CMK (cell line): ENCODE results near the gene C19orf81.

Experiments used
- DNase-seq: peaks from one replicate; pipeline ENCODE4 v3.0.0-alpha.2; 2010; ENCODE audit warnings: low read depth

Gene C19orf81

GRCh38 chr19:50679177-50680125 lies 30.2 kb downstream of the C19orf81 start:
- DNase-seq, result no peak

DNA sequence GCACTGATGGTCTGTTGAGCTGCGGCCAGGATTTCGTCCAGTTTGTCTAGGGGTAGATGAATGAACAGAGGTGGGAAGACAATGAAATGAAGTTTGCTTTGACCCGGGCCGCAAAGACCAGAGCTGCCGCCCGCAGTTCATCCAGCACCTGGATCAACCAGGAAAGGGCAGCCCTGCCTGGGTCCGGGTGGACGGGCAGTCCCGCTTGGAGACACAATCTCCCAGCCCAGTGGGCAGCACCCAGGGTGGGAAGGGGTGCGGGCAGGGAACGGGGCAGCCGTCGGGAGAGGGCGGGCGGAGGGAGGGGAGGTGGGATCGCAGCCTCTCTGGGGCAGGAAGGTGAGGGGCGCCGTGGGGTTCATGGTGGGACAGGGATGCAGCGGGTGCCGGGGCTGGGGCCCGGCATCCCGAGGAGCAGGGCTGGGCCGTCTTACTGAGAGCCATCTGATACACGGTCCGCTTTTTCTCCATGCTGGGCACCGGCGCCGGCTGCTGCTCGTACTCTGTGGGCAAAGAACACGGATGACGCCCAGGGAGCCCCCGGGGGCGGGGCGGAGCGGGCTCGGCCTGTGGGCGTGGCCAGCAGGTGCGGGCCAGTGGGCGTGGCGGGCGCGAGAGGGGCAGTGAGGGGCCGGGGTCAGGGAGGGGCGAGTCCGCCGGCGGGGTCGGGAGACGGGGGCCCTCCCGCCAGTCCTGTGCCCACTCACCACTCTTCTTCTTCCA lies 37.2 kb downstream of the C19orf81 start:
- no peak for DNase-seq

GRCh38 chr19:50688766-50689165 lies 39.5 kb downstream of the C19orf81 start:
- no peak for DNase-seq

- DNase-seq, result no peak
Observed at GRCh38 chr19:50690439-50690838, 41.2 kb downstream of the C19orf81 start.

DNA sequence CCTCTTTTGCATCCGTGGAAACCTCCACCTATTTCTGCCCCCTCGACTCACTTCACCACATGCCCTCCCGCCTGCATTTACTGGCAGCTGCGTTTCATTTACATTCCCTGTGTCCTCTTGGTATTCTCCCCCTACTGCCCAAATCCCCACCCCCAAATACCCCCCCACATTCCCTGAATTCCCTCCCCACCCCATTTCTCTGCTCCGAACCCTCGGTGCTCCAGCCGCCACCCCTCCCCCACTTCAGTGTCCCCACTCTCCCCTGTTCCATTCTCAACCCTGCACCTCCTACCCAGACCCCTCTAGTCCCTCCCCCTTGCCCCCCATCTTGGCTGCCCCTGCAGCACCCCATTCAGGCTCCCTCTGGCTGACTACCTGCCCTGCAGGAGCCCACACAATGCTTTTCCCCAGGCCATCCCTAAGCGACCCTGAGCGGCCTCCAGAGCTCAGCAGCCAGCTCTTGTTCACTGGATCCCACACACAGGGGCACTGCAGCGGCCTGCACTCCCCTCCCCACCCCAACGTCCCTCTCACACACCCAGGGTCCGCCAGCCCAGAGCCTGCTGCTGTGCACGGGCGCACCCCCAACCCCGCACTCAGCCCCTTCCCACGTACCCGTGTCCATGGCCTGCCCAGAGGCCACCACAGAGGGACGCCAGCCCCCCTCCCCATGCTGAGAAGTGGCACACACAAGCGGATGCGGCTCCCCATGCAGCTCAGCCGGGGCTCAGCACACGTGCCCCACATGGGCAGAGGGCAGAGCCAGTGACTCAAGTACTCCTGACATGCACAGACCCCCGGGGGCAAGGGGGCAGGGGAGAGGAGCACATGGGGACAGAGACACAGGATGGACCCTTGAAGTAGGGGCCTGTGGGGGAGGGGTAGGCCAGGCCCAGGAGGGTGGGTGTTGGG lies 44.1 kb downstream of the C19orf81 start:
- no peak for DNase-seq

- no peak for DNase-seq
Observed at GRCh38 chr19:50694815-50695145, 45.5 kb downstream of the C19orf81 start.

GRCh38 chr19:50695251-50696093 lies 46.2 kb downstream of the C19orf81 start:
- no peak for DNase-seq

GRCh38 chr19:50696094-50696483 lies 46.8 kb downstream of the C19orf81 start:
- no peak for DNase-seq

GRCh38 chr19:50697414-50698124 lies 48.3 kb downstream of the C19orf81 start:
- no peak for DNase-seq

- DNase-seq, result no peak
Observed at GRCh38 chr19:50701367-50701985, 52.2 kb downstream of the C19orf81 start.

- no peak for DNase-seq
Observed at GRCh38 chr19:50702158-50702870, 53.1 kb downstream of the C19orf81 start.

GRCh38 chr19:50702871-50703829 lies 53.9 kb downstream of the C19orf81 start:
- DNase-seq, result peak; percentile 34

DNA sequence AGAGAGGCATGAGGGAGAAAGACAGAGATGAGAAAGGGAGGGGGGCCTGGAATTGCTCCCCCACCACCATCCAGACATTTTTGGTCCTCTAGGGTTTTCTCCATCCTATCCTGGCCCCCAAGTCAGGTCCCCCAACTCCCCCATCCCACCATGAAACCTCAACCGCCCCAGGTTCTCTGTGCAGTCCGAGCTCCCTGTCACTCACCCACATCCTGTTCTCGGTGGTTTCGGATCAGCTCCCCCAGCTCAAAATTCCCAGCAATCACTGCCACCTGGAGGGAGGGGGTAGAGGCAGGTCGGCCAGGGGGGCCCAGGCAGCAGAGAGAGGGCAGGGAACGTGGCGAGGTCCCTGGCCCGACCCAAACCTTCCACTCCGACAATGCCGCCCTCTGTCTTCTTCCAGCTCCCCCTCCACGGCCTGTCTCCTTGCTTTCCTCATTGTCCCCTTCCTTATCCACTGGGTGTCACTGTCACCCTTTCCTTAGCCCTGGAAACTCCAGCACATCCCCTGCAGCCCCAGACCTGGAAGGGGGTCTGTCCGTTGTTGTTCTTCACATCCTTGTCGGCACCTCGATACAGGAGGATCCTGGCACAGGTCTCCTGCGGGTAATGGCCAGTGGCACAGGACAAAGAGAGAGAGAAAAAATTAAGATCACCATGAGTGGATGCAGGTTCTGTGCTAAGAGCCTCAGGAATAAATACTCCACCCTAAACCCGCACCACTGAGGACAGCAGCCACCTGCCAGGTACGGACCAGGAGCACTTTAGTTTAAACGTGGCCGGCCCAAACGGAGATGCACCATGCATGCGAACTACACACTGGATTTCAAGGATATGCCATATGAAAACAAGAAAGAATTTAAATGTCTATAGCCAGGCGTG lies 54.9 kb downstream of the C19orf81 start:
- no peak for DNase-seq

DNA sequence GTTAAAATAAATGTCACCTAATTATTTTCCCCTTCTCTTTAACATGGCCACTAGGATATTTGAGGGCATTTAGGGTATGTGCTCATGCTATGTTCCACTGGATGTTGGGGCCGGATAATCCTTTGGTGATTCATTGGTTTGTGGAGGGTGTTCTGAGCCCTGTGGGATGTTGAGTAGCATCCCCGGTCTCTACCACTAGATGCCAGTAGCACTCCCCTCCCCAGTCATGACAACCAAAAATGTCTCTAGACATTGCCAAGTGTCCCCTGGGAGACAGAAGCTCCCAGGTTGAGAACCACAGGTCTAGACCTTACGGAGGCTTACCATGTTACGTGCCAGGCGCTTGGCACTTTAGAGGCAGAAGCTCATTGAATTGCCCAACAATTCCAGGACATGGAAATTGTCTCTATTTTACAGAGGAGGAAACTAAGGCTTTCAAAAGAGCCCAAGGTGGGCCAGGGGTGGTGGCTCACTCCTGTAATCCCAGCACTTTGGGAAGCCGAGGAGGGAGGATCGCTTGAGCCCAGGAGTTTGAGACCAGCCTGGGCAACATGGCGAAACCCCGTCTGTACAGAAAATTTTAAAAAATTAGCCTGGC lies 56.3 kb downstream of the C19orf81 start:
- DNase-seq, result peak; percentile 53

- no peak for DNase-seq
Observed at GRCh38 chr19:50706387-50706786, 57.1 kb downstream of the C19orf81 start.

- no peak for DNase-seq
Observed at GRCh38 chr19:50708179-50708879, 59.1 kb downstream of the C19orf81 start.
